Neuron (in vitro differentiated cells): ENCODE results near the gene XIRP2.
"Not testable (repeated sequence)": the region's sequence is repeated elsewhere in the genome, so short reads cannot be mapped to it uniquely, and the experiment has no call there.

Experiments used
- H2AFZ ChIP-seq: one replicate; pipeline ENCODE4 v1.6.1; 2013; ENCODE audit warnings: low read depth, mild to moderate bottlenecking, inconsistent platforms, low read length, moderate library complexity
- H3K27me3 ChIP-seq: one replicate; pipeline ENCODE4 v1.6.1; 2013; ENCODE audit warnings: low read length; ENCODE audit not compliant: insufficient read depth
- H3K36me3 ChIP-seq: one replicate; pipeline ENCODE4 v1.6.1; 2013; ENCODE audit warnings: low read length; ENCODE audit not compliant: insufficient read depth
- H3K4me1 ChIP-seq: one replicate; pipeline ENCODE4 v1.6.1; 2013; ENCODE audit warnings: low read length; ENCODE audit not compliant: insufficient read depth
- H3K4me3 ChIP-seq: 2 replicates; pipeline ENCODE4 v1.5.1; 2013; ENCODE audit warnings: mild to moderate bottlenecking, low read length, moderate library complexity
- H3K9me3 ChIP-seq: one replicate; pipeline ENCODE4 v1.6.1; 2013; ENCODE audit warnings: low read length

Gene XIRP2

DNA sequence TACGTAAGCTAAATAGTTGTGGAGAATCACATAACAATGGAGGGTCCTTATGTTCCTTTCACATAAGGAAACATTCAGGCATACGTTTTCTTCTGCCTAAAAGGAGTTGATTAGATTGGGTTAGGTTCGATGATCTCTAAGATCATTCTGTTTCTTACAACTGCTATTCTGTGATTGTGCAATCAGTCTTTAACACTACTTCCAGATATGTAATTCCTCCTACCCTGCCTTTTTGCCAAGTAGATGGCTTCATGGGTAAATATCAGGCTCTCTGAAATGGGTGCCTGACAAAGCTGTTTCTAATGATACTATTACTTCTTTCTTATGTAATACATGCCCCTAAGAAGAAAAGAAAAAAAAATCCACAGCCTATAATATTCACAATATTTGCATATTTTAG, 321.5 kb downstream of the XIRP2 start:
- H3K27me3 ChIP-seq = no peaks in the 10 kb centered on the region
- no peaks in the 10 kb centered on the region for H3K9me3 ChIP-seq
- no peak overlapping the region for H2AFZ ChIP-seq

GRCh38 chr2:167212014-167212648, 323.9 kb downstream of the XIRP2 start:
- no peaks in the 10 kb centered on the region for H3K9me3 ChIP-seq
- H3K4me1 ChIP-seq = no peaks in the 10 kb centered on the region
- no peaks in the 10 kb centered on the region for H3K27me3 ChIP-seq
- no peaks in the 10 kb centered on the region for H3K36me3 ChIP-seq
- H3K4me3 ChIP-seq = no peak overlapping the region
- H2AFZ ChIP-seq = no peak overlapping the region

More for the DNA sequence above, 321.5 kb downstream of the XIRP2 start:
- Histone ChIP-seq H3K4me3 (no peak overlapping the region), H3K4me1 (no peaks in the 10 kb centered on the region), H3K36me3 (no peaks in the 10 kb centered on the region)

DNA sequence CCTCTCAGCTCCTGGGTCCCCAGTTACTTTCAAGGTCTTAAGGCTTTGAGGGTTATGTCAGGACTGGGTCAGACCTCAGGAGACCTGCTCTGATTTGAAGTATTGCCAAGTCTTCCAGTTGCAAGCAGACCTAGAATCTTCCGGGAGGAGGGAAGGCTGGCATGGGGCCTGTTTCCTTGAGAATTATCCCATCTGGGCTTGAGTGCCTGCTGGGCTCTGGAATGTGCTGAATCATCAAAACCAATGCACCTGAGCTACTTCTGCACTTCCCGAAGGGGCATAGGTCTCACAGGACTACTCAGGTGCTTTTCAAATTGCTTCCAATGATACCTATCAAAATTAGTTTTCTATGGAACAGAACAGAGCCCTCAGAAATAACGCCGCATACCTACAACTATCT, 327.3 kb downstream of the XIRP2 start:
- Histone ChIP-seq H3K4me1 (no peaks in the 10 kb centered on the region), H2AFZ (no peak overlapping the region), H3K36me3 (no peaks in the 10 kb centered on the region), H3K27me3 (no peaks in the 10 kb centered on the region), H3K9me3 (no peaks in the 10 kb centered on the region), H3K4me3 (no peak overlapping the region)

DNA sequence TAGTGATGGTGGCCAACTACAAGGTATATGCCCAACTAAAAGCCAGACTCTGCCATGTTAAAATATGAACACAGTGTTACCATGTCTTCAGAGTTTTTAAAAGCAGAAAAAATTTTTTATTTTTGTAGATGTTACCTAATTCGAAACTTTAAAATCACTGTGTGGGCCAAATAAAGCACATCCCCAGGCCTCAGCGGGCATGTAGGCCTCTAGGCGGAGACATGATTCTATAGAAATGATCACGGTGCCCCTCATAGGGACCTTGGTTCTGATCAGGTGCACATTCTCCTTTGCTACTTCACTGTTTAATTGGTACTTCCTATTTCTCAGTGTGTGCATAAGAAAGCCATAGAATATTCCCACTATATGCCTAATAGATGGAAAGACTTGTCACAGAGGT, 349.2 kb downstream of the XIRP2 start:
- H3K4me1 ChIP-seq = no peaks in the 10 kb centered on the region
- no peak overlapping the region for H2AFZ ChIP-seq
- no peak overlapping the region for H3K4me3 ChIP-seq
- no peaks in the 10 kb centered on the region for H3K27me3 ChIP-seq
- no peaks in the 10 kb centered on the region for H3K9me3 ChIP-seq
- H3K36me3 ChIP-seq = no peaks in the 10 kb centered on the region

GRCh38 chr2:167240671-167241070, 352.4 kb downstream of the XIRP2 start:
- H3K9me3 ChIP-seq = no peaks in the 10 kb centered on the region

GRCh38 chr2:167249197-167249596, 360.9 kb downstream of the XIRP2 start:
- no peaks in the 10 kb centered on the region for H3K27me3 ChIP-seq
- H3K9me3 ChIP-seq = no peaks in the 10 kb centered on the region
- H3K36me3 ChIP-seq = no peaks in the 10 kb centered on the region
- H2AFZ ChIP-seq = no peak overlapping the region
- H3K4me3 ChIP-seq = no peak overlapping the region
- H3K4me1 ChIP-seq = peaks cover 2% of the 10 kb centered on the region

More at GRCh38 chr2:167240671-167241070, 352.4 kb downstream of the XIRP2 start:
- Histone ChIP-seq H2AFZ (no peak overlapping the region), H3K4me3 (no peak overlapping the region), H3K4me1 (no peaks in the 10 kb centered on the region), H3K27me3 (no peaks in the 10 kb centered on the region), H3K36me3 (no peaks in the 10 kb centered on the region)

DNA sequence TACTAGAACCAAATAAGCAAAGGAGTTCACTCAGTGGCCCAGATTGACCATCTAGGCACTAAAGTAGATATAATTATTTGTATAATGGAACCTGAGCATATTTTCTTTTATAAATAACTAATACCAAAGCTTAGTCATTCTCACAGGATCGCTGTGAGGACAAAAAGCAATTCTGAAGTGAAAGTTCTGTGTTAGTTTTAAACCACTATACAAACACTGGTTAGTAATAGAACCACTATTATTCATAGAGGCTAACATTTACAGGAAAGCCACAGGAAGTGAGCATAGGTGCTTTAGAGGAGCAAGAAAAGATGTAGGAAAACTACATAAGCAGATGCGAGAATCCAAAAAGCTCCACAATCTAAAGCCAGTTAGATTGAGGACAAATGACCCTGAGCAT, 364.7 kb downstream of the XIRP2 start:
- H2AFZ ChIP-seq = no peak overlapping the region
- no peaks in the 10 kb centered on the region for H3K27me3 ChIP-seq
- H3K4me3 ChIP-seq = no peak overlapping the region
- no peaks in the 10 kb centered on the region for H3K9me3 ChIP-seq
- peaks cover 13% of the 10 kb centered on the region for H3K4me1 ChIP-seq
- H3K36me3 ChIP-seq = no peaks in the 10 kb centered on the region

GRCh38 chr2:167254721-167255120, 366.4 kb downstream of the XIRP2 start:
- H3K27me3 ChIP-seq = no peaks in the 10 kb centered on the region

GRCh38 chr2:167258712-167259111, 370.4 kb downstream of the XIRP2 start:
- Histone ChIP-seq H3K36me3 (no peaks in the 10 kb centered on the region), H2AFZ (peak overlapping the region; percentile 32), H3K4me3 (no peak overlapping the region), H3K27me3 (no peaks in the 10 kb centered on the region), H3K9me3 (no peaks in the 10 kb centered on the region), H3K4me1 (peaks cover 24% of the 10 kb centered on the region)

More at GRCh38 chr2:167254721-167255120, 366.4 kb downstream of the XIRP2 start:
- no peak overlapping the region for H2AFZ ChIP-seq
- peaks cover 27% of the 10 kb centered on the region for H3K4me1 ChIP-seq
- no peak overlapping the region for H3K4me3 ChIP-seq
- no peaks in the 10 kb centered on the region for H3K9me3 ChIP-seq
- no peaks in the 10 kb centered on the region for H3K36me3 ChIP-seq

DNA sequence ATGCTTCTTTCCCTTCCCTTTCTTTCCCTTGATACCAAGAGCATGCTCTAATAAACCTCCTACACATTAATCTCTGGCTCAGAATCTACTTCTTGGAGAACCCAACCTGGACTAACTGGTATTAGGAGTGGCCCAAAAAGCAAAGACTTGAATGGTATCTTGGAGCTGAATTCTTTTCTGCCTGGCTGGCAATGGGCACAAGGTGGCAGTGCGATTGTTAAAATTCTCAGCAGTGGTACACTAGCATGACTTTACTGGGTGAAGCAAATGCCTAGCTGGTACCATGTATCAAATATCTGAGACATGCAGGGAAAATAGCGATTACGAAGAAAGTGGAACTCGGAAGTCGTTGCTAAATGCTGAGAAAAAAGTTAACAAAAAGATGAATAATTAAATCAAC, 376.1 kb downstream of the XIRP2 start:
- Histone ChIP-seq H3K36me3 (no peaks in the 10 kb centered on the region), H2AFZ (no peak overlapping the region), H3K4me3 (no peak overlapping the region), H3K4me1 (peaks cover under 1% of the 10 kb centered on the region), H3K9me3 (peaks cover 7% of the 10 kb centered on the region), H3K27me3 (no peaks in the 10 kb centered on the region)

- Histone ChIP-seq H3K9me3 (peaks cover 7% of the 10 kb centered on the region), H3K4me1 (no peaks in the 10 kb centered on the region)
Measured at GRCh38 chr2:167265004-167265403, 376.7 kb downstream of the XIRP2 start.

GRCh38 chr2:167265722-167266121, 377.4 kb downstream of the XIRP2 start:
- Histone ChIP-seq H3K4me3 (no peak overlapping the region), H3K4me1 (no peaks in the 10 kb centered on the region), H2AFZ (no peak overlapping the region), H3K36me3 (no peaks in the 10 kb centered on the region), H3K9me3 (peaks cover 7% of the 10 kb centered on the region), H3K27me3 (no peaks in the 10 kb centered on the region)

More at GRCh38 chr2:167265004-167265403, 376.7 kb downstream of the XIRP2 start:
- Histone ChIP-seq H3K36me3 (no peaks in the 10 kb centered on the region), H2AFZ (no peak overlapping the region), H3K27me3 (no peaks in the 10 kb centered on the region), H3K4me3 (no peak overlapping the region)

- not testable (repeated sequence) for H3K9me3 ChIP-seq, H3K36me3 ChIP-seq, H3K4me3 ChIP-seq, H3K27me3 ChIP-seq, H3K4me1 ChIP-seq, H2AFZ ChIP-seq
Measured at GRCh38 chr2:167268245-167268644, 380.0 kb downstream of the XIRP2 start.

- Histone ChIP-seq H3K36me3 (no peaks in the 10 kb centered on the region), H3K4me3 (no peak overlapping the region), H3K4me1 (peaks cover 2% of the 10 kb centered on the region), H2AFZ (no peak overlapping the region), H3K27me3 (no peaks in the 10 kb centered on the region), H3K9me3 (peaks cover 7% of the 10 kb centered on the region)
Measured at GRCh38 chr2:167271932-167272331, 383.7 kb downstream of the XIRP2 start.
